Common myeloid progenitor, CD34-positive (primary cell): ENCODE data around the gene ACCS.

Experiments
- CTCF ChIA-PET: fragments of 350-600 bp; sonication (Branson Sonifier 250); formaldehyde crosslinking; loops from one replicate; lab custom pipeline; 2021; ENCODE audit warnings: antibody characterized with exemption; lab: Charles Lee
- POLR2A ChIA-PET: fragments of 350-600 bp; sonication (Branson Sonifier 250); formaldehyde crosslinking; loops from one replicate; lab custom pipeline; 2021; ENCODE audit warnings: antibody characterized with exemption; lab: Charles Lee
- DNase-seq, 3 donors: peaks; one replicate each; pipeline versions ENCODE4 v3.0.0 to v3.0.0-alpha.2; 2013
- H3K27ac ChIP-seq, 2 experiments: 1 replicate in 1 of 2; 2 replicates in 1 of 2; pipeline ENCODE4 v1.7.0; 2013; ENCODE audit warnings: inconsistent platforms in 2 of 2, low read length in 2 of 2, mild to moderate bottlenecking in 2 of 2, low read depth in 1 of 2, moderate library complexity in 1 of 2; ENCODE audit not compliant: severe bottlenecking in 2 of 2, insufficient read depth in 1 of 2, poor library complexity in 1 of 2
- H3K27me3 ChIP-seq, 5 experiments: replicated peaks in 2 of 5; 1 replicate in 3 of 5; 2 replicates in 2 of 5; pipeline versions ENCODE4 v1.6.1 to v1.7.0; 2013; ENCODE audit warnings: low read length in 4 of 5, mild to moderate bottlenecking in 2 of 5, moderate library complexity in 2 of 5, inconsistent platforms in 1 of 5; ENCODE audit not compliant: insufficient read depth in 5 of 5, control insufficient read depth in 4 of 5
- H3K36me3 ChIP-seq, 4 experiments: 1 replicate in 2 of 4; 2 replicates in 2 of 4; pipeline versions ENCODE4 v1.6.1 to v1.7.0; 2013; ENCODE audit warnings: low read length in 3 of 4, control low read depth in 1 of 4, mild to moderate bottlenecking in 1 of 4; ENCODE audit not compliant: control insufficient read depth in 4 of 4, insufficient read depth in 4 of 4
- H3K4me1 ChIP-seq, 4 experiments: 1 replicate in 3 of 4; 2 replicates in 1 of 4; pipeline versions ENCODE4 v1.6.1 to v1.7.1; 2013; ENCODE audit warnings: low read length in 3 of 4, mild to moderate bottlenecking in 3 of 4, control low read depth in 1 of 4, inconsistent platforms in 1 of 4, moderate library complexity in 1 of 4; ENCODE audit not compliant: control insufficient read depth in 4 of 4, insufficient read depth in 4 of 4; ENCODE audit errors: control extremely low read depth in 1 of 4
- H3K4me3 ChIP-seq, 7 experiments: 1 replicate in 4 of 7; 2 replicates in 3 of 7; pipeline versions ENCODE4 v1.5.1 to v1.7.0; 2013; ENCODE audit warnings: mild to moderate bottlenecking in 7 of 7, low read length in 6 of 7, moderate library complexity in 6 of 7, inconsistent platforms in 2 of 7, low read depth in 2 of 7, control low read depth in 1 of 7; ENCODE audit not compliant: insufficient read depth in 4 of 7, control insufficient read depth in 1 of 7; ENCODE audit errors: extremely low read depth in 1 of 7
- H3K9me3 ChIP-seq, 5 experiments: 1 replicate in 4 of 5; 2 replicates in 1 of 5; pipeline versions ENCODE4 v1.6.1 to v1.7.1; 2013; ENCODE audit warnings: low read length in 4 of 5, mild to moderate bottlenecking in 2 of 5, inconsistent platforms in 1 of 5, low read depth in 1 of 5, moderate library complexity in 1 of 5; ENCODE audit not compliant: control insufficient read depth in 4 of 5, insufficient read depth in 2 of 5; ENCODE audit errors: control extremely low read depth in 1 of 5
- WGBS: methylation state at CpG from one replicate; pipeline ENCODE4 v1.1.5; 2013; ENCODE audit not compliant: insufficient coverage; 5-methylcytosine and 5-hydroxymethylcytosine counted together

ACCS gene

DNA sequence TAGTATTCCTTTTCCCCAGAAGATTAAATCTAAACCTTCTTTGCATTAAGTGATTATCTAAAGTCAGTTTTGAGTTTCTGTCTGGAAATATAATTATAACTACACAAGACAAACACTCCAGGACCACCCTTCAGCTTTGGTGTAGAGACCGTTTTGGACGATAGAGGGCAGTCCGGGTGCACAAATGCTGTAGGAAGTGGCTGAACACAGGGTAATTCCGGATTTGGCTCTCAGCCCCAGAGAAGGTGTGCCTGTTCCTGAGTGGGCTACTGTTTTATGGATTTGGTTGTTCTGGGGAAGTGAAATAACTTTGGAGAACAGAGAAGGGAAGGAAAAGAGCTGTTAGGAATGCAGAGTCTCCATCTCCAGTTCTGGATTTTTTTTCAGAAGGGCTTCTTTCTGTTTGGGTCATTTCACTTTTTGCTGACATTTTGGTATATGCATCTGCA, 44.2 kb downstream of the ACCS start:
- H3K4me3 ChIP-seq: no peak overlapping the region
- POLR2A ChIA-PET: interaction anchor here (0.5 kb wide), 1 partner anchor 876 kb away, joined by 3 read pairs; no protein-coding TSS in a partner anchor
- H3K4me1 ChIP-seq: peaks cover 0 to 4% (median 2%) of the 10 kb centered on the region in 4 experiments
- H3K27me3 ChIP-seq: no peaks in the 10 kb centered on the region
- DNase-seq: peak; percentile 60 to 78 (median 72)
- no peak overlapping the region for H3K27ac ChIP-seq
- WGBS: 0% methylated on average over 2 of the region's 4 CpGs
- CTCF ChIA-PET: interaction anchor here (1.0 to 8.6 kb wide), 6 partner anchors 13 to 250 kb away, joined by 3 to 84 read pairs (median 4); partner anchors contain the start of gene EXT2
- peaks cover 12 to 55% (median 37%) of the 10 kb centered on the region in 4 experiments for H3K36me3 ChIP-seq
- no peaks in the 10 kb centered on the region for H3K9me3 ChIP-seq

DNA sequence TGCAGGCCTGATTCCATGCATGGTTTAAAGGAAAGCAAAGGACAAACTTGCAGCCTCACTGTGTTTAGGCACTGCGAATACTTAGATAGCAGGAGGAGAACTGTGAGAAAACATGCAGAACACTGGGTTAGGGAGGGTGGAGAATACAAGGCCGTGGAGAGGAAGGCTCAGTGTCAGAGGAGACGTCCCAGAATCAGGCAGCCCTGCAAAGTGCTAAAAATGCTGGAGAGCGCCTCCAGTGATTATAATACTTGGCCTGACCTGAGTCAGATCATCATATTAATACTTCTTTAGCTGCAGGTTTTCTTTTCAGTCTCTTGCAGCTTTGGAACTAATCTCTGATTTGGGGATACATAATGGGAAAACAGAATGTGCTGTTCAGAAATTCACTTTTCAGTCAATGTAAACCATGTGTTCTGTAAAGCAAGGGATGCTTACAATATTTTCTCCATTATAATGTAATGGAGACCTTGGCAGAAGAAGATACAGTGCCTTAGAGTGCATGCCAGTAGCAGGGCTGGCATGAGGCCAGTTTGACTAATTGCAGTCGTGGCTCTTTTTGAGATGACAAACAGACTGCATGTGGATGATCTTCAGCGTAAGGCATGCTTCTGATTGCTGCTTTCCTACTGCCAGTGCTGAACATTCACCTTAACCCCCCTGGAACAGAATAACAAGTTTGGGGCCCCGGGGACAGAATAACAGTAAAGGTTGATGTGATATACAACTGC, 46.2 kb downstream of the ACCS start:
- 85% methylated on average over 4 of the region's 7 CpGs for WGBS
- DNase-seq: no peak
- H3K4me3 ChIP-seq: no peak overlapping the region
- H3K9me3 ChIP-seq: no peaks in the 10 kb centered on the region
- H3K27me3 ChIP-seq: no peaks in the 10 kb centered on the region
- H3K4me1 ChIP-seq: peaks cover 0 to 4% (median 2%) of the 10 kb centered on the region in 4 experiments
- ChIA-PET POLR2A (no interaction called here), CTCF (interaction anchor here (0.9 to 1.7 kb wide), 4 partner anchors 8 to 21 kb away, joined by 3 to 6 read pairs (median 4); partner anchors contain the start of gene EXT2)
- H3K36me3 ChIP-seq: peaks cover 17 to 65% (median 37%) of the 10 kb centered on the region in 4 experiments
- no peak overlapping the region for H3K27ac ChIP-seq

DNA sequence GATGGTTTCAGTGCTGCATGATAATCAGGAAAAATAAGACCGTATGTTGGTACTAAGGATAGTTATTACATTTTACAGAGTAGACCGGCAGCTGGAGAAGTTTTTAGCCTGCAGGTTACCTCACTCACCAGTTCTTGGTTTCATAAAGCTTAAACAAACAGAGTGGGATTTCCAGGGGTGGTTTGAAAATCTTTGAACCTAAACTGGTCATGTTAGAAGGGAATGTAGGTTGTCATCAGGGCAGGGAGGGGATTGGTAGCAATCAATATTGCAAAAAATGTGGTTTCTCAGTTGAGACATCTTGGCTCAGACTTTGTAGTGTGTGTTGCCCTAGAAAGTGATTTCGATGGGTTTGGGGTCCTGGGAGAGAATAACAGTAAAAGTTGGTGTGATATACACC, 46.9 kb downstream of the ACCS start:
- Histone ChIP-seq H3K27ac (no peak overlapping the region), H3K27me3 (no peaks in the 10 kb centered on the region), H3K36me3 (peaks cover 14 to 63% (median 31%) of the 10 kb centered on the region in 4 experiments), H3K4me3 (no peak overlapping the region), H3K4me1 (peaks cover 0 to 4% (median 2%) of the 10 kb centered on the region in 4 experiments), H3K9me3 (no peaks in the 10 kb centered on the region)
- 100% methylated on average over 3 of the region's 3 CpGs for WGBS
- POLR2A ChIA-PET: no interaction called here
- no peak for DNase-seq
- CTCF ChIA-PET: interaction anchor here (1.2 to 1.6 kb wide), 2 partner anchors 21 kb away, joined by 3 to 5 read pairs; no protein-coding TSS in a partner anchor

DNA sequence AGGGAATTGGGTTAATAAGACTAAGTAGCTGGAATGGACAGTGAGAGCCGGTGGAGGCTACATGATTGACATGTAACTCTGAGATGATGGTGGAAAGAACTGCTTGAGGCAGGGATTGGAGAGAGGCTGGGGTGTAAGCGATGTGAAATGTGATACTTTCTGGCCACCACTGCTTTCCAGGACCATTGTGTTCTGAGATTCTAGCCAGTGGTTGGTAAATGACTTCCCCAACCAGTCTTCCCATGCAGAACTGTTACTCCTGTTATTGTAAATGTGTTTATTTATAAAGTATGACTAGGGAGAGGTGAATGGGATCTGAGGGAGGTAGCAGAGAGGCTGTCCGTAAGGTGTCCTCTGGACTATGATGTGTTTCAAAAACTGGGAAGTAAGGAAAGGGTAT, 47.5 kb downstream of the ACCS start:
- WGBS: 97% methylated on average over 3 of the region's 3 CpGs
- Histone ChIP-seq H3K4me1 (peaks cover 0 to 4% (median 2%) of the 10 kb centered on the region in 4 experiments), H3K27me3 (no peaks in the 10 kb centered on the region), H3K27ac (no peak overlapping the region), H3K36me3 (peaks cover 14 to 58% (median 27%) of the 10 kb centered on the region in 4 experiments), H3K4me3 (no peak overlapping the region), H3K9me3 (no peaks in the 10 kb centered on the region)
- DNase-seq: no peak
- ChIA-PET CTCF (interaction anchor here (1.2 to 2.4 kb wide), 2 partner anchors 20 to 22 kb away, joined by 3 to 7 read pairs; no protein-coding TSS in a partner anchor), POLR2A (interaction anchor here (0.6 kb wide), 1 partner anchor 390 kb away, joined by 3 read pairs; no protein-coding TSS in a partner anchor)

DNA sequence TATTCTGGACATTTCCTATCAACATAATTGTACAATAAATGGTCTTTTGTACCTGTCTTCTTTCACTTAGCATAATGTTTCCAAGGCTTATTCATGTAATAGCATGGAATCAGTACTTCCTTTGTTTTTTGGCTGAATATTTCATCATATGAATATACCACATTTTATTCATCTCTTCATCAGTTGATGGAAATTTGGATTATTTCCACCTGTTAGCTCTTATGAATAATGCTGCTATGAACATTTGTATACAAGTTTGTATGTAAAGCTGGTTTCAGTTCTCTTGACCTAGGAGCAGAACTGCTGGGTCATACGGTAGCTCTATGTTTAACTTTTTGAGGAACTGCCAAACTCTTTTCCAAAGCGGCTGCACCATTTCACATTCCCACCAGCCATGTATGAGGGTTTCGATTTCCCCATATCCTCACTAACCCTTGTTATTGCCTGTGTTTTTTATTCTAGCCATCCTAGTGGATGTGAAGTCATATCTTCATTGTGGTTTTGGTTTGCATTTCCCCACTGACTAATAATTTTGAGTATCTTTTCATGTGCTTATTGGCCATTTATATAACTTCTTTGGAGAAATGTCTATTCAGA, 50.3 kb downstream of the ACCS start:
- Histone ChIP-seq H3K4me3 (no peak overlapping the region), H3K36me3 (peaks cover 14 to 56% (median 26%) of the 10 kb centered on the region in 4 experiments), H3K27me3 (no peaks in the 10 kb centered on the region), H3K27ac (no peak overlapping the region), H3K4me1 (no peaks in the 10 kb centered on the region), H3K9me3 (no peaks in the 10 kb centered on the region)
- 95% methylated on average over 2 of the region's 3 CpGs for WGBS
- CTCF ChIA-PET: interaction anchor here (1.1 to 2.4 kb wide), 2 partner anchors 11 to 22 kb away, joined by 3 to 7 read pairs; no protein-coding TSS in a partner anchor
- POLR2A ChIA-PET: interaction anchor here (0.6 kb wide), 1 partner anchor 52 kb away, joined by 3 read pairs; no protein-coding TSS in a partner anchor
- no peak for DNase-seq

DNA sequence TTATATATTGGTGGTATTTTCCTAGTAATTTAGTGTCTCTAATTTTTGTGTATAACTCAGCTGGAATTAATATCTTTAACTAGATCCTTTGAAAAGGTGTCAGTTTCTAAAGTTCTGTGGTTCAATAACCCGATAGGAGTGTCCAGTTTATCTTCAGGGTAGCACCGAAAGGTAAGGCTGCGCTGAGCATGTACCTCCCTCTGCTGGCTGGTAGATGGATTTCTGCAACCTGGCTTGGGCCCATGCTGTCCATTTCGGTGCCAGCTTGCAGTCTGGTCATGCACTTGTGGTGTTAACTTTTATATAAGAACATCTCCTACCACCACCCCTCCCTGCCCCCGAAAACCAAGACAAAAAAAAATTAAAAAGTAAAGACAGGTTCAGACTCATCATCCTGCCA, 54.1 kb downstream of the ACCS start:
- peak in 2 of 3 donors; percentile 12 to 24 for DNase-seq

More for the DNA sequence above, 54.1 kb downstream of the ACCS start:
- Histone ChIP-seq H3K9me3 (no peaks in the 10 kb centered on the region), H3K27ac (no peak overlapping the region), H3K27me3 (no peaks in the 10 kb centered on the region), H3K36me3 (peaks cover 12 to 43% (median 18%) of the 10 kb centered on the region in 4 experiments), H3K4me3 (no peak overlapping the region), H3K4me1 (no peaks in the 10 kb centered on the region)
- POLR2A ChIA-PET: no interaction called here
- CTCF ChIA-PET: interaction anchor here (0.9 to 2.3 kb wide), 10 partner anchors 8 to 47 kb away, joined by 3 to 14 read pairs (median 4); no protein-coding TSS in a partner anchor
- WGBS: 92% methylated on average over 3 of the region's 5 CpGs
